Upper lobe of left lung (tissue), 6 donors: ENCODE measurements around the gene RNASET2. TPM values are rescaled to one million over a fixed set of nuclear protein-coding genes. Genes with fewer than 3 reads are reported as not detected.
A peak's percentile ranks its signal among the peaks of the same experiment; 100 is the strongest.

ENCODE experiments used
- ATAC-seq, 2 donors: fragments of 200-7000 bp; cut with Tn5 transposase; one replicate each; pipeline ENCODE4 v1.9.1; 2022; ENCODE audit warnings: mild to moderate bottlenecking in 2 of 2, moderate library complexity in 2 of 2; ENCODE audit not compliant: low FRiP score in 2 of 2
- DNase-seq, 2 donors: peaks; one replicate each; pipeline ENCODE4 v3.0.0-alpha.2; 2019 to 2020
- H3K27ac ChIP-seq, 4 donors: fragments of 200-600 bp; sonication (generic); one replicate each; pipeline ENCODE4 v1.5.1; 2016 to 2019
- H3K27me3 ChIP-seq, 4 donors: fragments of 200-600 bp; sonication (generic); one replicate each; pipeline ENCODE4 v1.5.1; 2017 to 2019
- H3K36me3 ChIP-seq, 4 donors: fragments of 200-600 bp; sonication (generic); one replicate each; pipeline ENCODE4 v1.5.1; 2016 to 2019
- H3K4me1 ChIP-seq, 4 donors: fragments of 200-600 bp; sonication (generic); one replicate each; pipeline ENCODE4 v1.5.1; 2018 to 2019
- H3K4me3 ChIP-seq, 4 donors: fragments of 200-600 bp; sonication (generic); one replicate each; pipeline ENCODE4 v1.5.1; 2017 to 2019; ENCODE audit warnings: mild to moderate bottlenecking in 2 of 4, moderate library complexity in 1 of 4
- H3K9me3 ChIP-seq, 4 donors: fragments of 200-600 bp; sonication (generic); one replicate each; pipeline ENCODE4 v1.5.1; 2018 to 2019
- CTCF ChIP-seq, 6 experiments: fragments of 450-650 bp in 4 of 6; fragments of 200-600 bp in 2 of 6; sonication (generic) in 2 of 6; IDR thresholded peaks; one replicate each; pipeline ENCODE4 v1.5.1; 2016 to 2019; ENCODE audit warnings: antibody characterized with exemption in 6 of 6
- EP300 ChIP-seq, 4 donors: sonication (generic); formaldehyde crosslinking; IDR thresholded peaks; one replicate each; pipeline ENCODE4 v1.5.1; 2017; ENCODE audit warnings: antibody characterized with exemption in 4 of 4, control low read depth in 2 of 4
- POLR2A ChIP-seq, 4 donors: fragments of 450-650 bp; IDR thresholded peaks; one replicate each; pipeline ENCODE4 v1.5.1; 2016 to 2017; ENCODE audit warnings: antibody characterized with exemption in 4 of 4, mild to moderate bottlenecking in 2 of 4
- POLR2AphosphoS5 ChIP-seq, 2 donors: sonication (generic); formaldehyde crosslinking; IDR thresholded peaks; one replicate each; pipeline ENCODE4 v1.5.1; 2017; ENCODE audit warnings: antibody characterized with exemption in 2 of 2
- WGBS, 2 donors: methylation state at CpG; one replicate each; pipeline ENCODE4 v1.1.5; 2017 to 2018; 5-methylcytosine and 5-hydroxymethylcytosine counted together
- total RNA-seq, 6 donors: library from RNA; depleted of rRNA in 4 of 6; stranded (reverse); fragments of >200 nt in 4 of 6; gene quantifications; one replicate each; pipeline versions ENCODE4 v1.1.0 to v1.2.1, GENCODE V29; 2016 to 2021
- donor health status: DM: no; HTN: no; CAD: no; lungs with moderate emphysema.
- donor health status: DM: no; HTN: yes; CAD: no; lungs with severe emphysema.

RNASET2 gene
- total RNA-seq, 6 donors from 2014 or later: 66.4 to 131 (median 94.8) TPM

DNA sequence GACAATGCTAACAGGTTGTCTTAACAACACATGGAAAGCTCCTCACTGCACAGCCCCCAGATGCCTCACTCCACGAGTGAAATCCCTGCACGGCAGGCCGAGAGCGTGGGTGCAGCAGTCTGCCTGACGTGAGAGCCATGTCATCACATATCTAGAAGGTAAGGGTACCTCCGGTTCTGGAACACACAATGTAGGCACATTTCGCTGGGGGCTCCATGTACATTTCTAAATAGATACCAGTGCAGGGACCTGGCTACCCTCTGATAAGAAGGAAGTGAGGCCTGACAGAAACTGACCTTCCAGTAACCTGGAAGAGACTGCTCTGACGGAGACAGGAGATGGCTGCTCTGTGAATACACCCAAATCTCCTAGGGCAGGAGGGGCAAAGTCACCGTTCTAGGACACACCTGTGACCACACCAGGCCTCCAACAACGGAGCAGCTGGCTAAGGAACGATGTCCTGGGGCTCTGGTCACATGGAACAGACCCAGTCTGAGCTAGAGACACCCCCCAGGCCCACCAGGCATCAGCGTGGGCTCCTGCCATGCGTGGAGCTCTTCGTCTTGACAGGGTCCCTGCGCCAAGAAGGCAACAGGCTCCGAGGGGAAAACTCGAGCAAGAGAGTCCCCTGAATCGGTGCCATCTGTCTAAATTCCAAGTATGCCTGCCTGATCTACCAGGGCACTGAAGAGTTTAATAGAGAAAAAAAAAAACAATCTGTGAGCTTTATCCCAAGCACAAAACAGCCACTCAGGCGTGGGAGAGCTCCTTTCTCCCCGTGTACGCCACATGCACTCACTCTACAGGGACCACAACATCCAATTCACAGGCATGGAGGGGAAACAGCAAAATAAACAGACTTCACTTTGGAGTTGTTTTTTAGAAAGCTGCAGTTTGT lies 27.5 kb downstream of the RNASET2 start:
- no peak overlapping the region for H3K4me3 ChIP-seq
- ATAC-seq (no peak), DNase-seq (no peak)
- 79 to 89% methylated on average over 21 of the region's 21 CpGs for WGBS, 2 donors
- TF ChIP-seq CTCF (IDR thresholded peaks at IDR 0.05): no peak
- TF ChIP-seq EP300 (IDR thresholded peaks at IDR 0.05): no peak
- TF ChIP-seq POLR2AphosphoS5 (IDR thresholded peaks at IDR 0.05): no peak
- no peak for TF ChIP-seq POLR2A (IDR thresholded peaks at IDR 0.05)
- peak overlapping the region in 2 of 4 donors; percentile 37 to 43 for H3K27ac ChIP-seq
- H3K27me3 ChIP-seq: no peaks in the 10 kb centered on the region
- H3K9me3 ChIP-seq: no peaks in the 10 kb centered on the region
- H3K36me3 ChIP-seq: peaks cover 0 to 31% (median 8%) of the 10 kb centered on the region in 4 donors
- H3K4me1 ChIP-seq: peaks cover 0 to 8% (median 4%) of the 10 kb centered on the region in 4 donors

DNA sequence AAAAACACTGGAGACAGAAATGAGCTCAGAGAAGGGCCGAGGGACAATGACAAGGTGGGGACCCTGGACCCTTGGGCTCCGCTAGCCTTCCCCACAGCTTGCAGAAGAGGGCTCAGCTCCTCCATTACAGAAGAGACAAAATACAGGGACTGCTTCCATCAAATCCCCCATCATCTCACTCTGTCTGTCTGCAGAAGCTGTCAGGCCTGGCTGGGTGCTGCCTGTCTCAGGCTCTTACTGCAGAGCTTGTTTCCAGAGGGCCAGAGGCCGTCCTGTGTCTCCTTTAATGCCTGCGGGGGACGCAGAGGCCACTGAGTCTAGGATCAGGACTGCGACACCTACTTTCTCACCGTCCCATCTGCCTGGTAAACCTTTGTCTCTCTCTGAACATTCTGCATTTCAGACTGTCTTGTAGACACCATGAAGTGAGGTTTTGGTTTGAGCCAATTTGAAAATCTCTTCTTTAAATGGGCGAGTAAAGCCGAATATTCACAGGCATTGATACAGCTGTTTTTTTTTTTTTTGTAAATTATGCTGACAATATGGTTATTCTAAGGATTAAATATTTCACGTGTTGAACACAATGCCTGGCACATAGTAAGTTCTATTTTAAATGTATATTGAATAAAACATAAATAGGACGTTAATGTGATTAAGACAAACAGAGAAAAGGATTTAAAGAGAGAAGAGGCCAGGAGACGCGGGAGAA lies 28.3 kb downstream of the RNASET2 start:
- TF ChIP-seq POLR2A (IDR thresholded peaks at IDR 0.05) (no peak), POLR2AphosphoS5 (IDR thresholded peaks at IDR 0.05) (no peak), EP300 (IDR thresholded peaks at IDR 0.05) (no peak), CTCF (IDR thresholded peaks at IDR 0.05) (no peak)
- Histone ChIP-seq H3K9me3 (no peaks in the 10 kb centered on the region), H3K27ac (no peak overlapping the region), H3K36me3 (peaks cover 0 to 23% (median 8%) of the 10 kb centered on the region in 4 donors), H3K4me3 (no peak overlapping the region), H3K27me3 (no peaks in the 10 kb centered on the region), H3K4me1 (peaks cover 0 to 8% (median 4%) of the 10 kb centered on the region in 4 donors)
- no peak for ATAC-seq
- 83 to 86% methylated on average over 13 of the region's 13 CpGs for WGBS, 2 donors
- DNase-seq: no peak

GRCh38 chr6:166927240-166927934 lies 29.0 kb downstream of the RNASET2 start:
- TF ChIP-seq POLR2AphosphoS5 (IDR thresholded peaks at IDR 0.05) (no peak), EP300 (IDR thresholded peaks at IDR 0.05) (no peak), CTCF (IDR thresholded peaks at IDR 0.05) (no peak), POLR2A (IDR thresholded peaks at IDR 0.05) (no peak)
- H3K4me3 ChIP-seq: no peak overlapping the region
- H3K36me3 ChIP-seq: peaks cover 0 to 18% (median 6%) of the 10 kb centered on the region in 4 donors
- H3K4me1 ChIP-seq: peaks cover 0 to 8% (median 4%) of the 10 kb centered on the region in 4 donors
- no peak for DNase-seq
- no peaks in the 10 kb centered on the region for H3K27me3 ChIP-seq
- H3K27ac ChIP-seq: no peak overlapping the region
- no peaks in the 10 kb centered on the region for H3K9me3 ChIP-seq
- no peak for ATAC-seq
- 74 to 80% methylated on average over 11 to 12 of the region's 12 CpGs for WGBS, 2 donors

DNA sequence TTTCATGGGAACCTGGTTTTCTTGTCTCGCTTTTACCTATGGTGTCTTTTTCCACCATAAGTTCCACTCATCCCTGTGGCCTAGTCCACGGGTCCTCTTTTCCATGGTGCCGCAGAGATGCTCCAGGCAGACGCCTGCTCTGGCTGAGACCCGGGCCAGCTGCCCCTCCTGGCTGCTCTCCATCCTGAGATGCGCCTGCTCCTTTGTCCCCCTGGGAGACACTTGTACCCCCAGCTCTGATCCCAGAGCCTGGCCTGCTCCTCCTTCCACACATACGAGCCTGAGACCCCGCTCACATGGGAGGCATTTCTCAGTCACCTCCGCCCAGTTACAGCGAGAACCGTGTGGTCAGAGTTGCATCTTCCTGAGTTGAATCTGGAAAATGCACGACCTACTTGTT lies 29.6 kb downstream of the RNASET2 start:
- Histone ChIP-seq H3K27me3 (no peaks in the 10 kb centered on the region), H3K4me1 (peaks cover 0 to 8% (median 4%) of the 10 kb centered on the region in 4 donors), H3K27ac (no peak overlapping the region), H3K4me3 (no peak overlapping the region), H3K9me3 (no peaks in the 10 kb centered on the region), H3K36me3 (peaks cover 0 to 13% (median 5%) of the 10 kb centered on the region in 4 donors)
- ATAC-seq (no peak), DNase-seq (no peak)
- 89 to 91% methylated on average over 11 to 12 of the region's 12 CpGs for WGBS, 2 donors
- TF ChIP-seq EP300 (IDR thresholded peaks at IDR 0.05) (no peak), CTCF (IDR thresholded peaks at IDR 0.05) (no peak), POLR2A (IDR thresholded peaks at IDR 0.05) (no peak), POLR2AphosphoS5 (IDR thresholded peaks at IDR 0.05) (no peak)
